ENCODE results near the gene CIB2.

CIB2 gene

GRCh38 chr15:78149068-78149804 lies 18.0 kb upstream of the CIB2 start, which contains the start of gene IDH3A:
IDH3A (plus strand) TSS chr15:78149362; CDS start chr15:78149404, 42 bp downstream.
- peak; percentile 90 to 98 for DNase-seq

- no peak for DNase-seq
These were observed 17.3 kb upstream of the CIB2 start for GRCh38 chr15:78148392-78149067.

- no peak for DNase-seq
These were observed 16.3 kb upstream of the CIB2 start for GRCh38 chr15:78147566-78147965.

- no peak for DNase-seq
These were observed 15.3 kb upstream of the CIB2 start for GRCh38 chr15:78146425-78147154.

- no peak for DNase-seq
These were observed 11.1 kb upstream of the CIB2 start for GRCh38 chr15:78142332-78142731.

GRCh38 chr15:78140292-78140691 lies 9.0 kb upstream of the CIB2 start:
- no peak for DNase-seq

- DNase-seq = no peak
These were observed 8.3 kb upstream of the CIB2 start for GRCh38 chr15:78139578-78139977.

- DNase-seq = peak; percentile 96
These were observed 2.6 kb upstream of the CIB2 start for GRCh38 chr15:78133801-78134200.

GRCh38 chr15:78130466-78131294 lies 565 bp downstream of the CIB2 start:
- peak in 1 of 2 experiments; percentile 82 for DNase-seq

GRCh38 chr15:78129751-78130287 lies 1.4 kb downstream of the CIB2 start:
- no peak for DNase-seq

- peak in 1 of 2 experiments; percentile 26 for DNase-seq
These were observed 2.0 kb downstream of the CIB2 start for GRCh38 chr15:78129077-78129750.

- no peak for DNase-seq
These were observed 3.4 kb downstream of the CIB2 start for GRCh38 chr15:78127882-78128281.

- DNase-seq = no peak
These were observed 6.0 kb downstream of the CIB2 start for GRCh38 chr15:78125267-78125666.

GRCh38 chr15:78120523-78120922 lies 10.7 kb downstream of the CIB2 start:
- no peak for DNase-seq

- no peak for DNase-seq
These were observed 18.7 kb downstream of the CIB2 start for GRCh38 chr15:78112551-78112950.

- DNase-seq = no peak
These were observed 19.5 kb downstream of the CIB2 start for GRCh38 chr15:78111788-78112187.

GRCh38 chr15:78110916-78111475 lies 20.2 kb downstream of the CIB2 start:
- DNase-seq = no peak

- no peak for DNase-seq
These were observed 21.1 kb downstream of the CIB2 start for GRCh38 chr15:78110096-78110495.

GRCh38 chr15:78109156-78109555 lies 22.1 kb downstream of the CIB2 start:
- DNase-seq = no peak

GRCh38 chr15:78108300-78109084 lies 22.8 kb downstream of the CIB2 start:
- DNase-seq = peak; percentile 90 to 95

GRCh38 chr15:78107471-78107870 lies 23.8 kb downstream of the CIB2 start:
- no peak for DNase-seq
